NCI-H2227 (cell line): ENCODE results near the gene CDH4.

ENCODE experiments used
- DNase-seq: peaks from one replicate; lab custom pipeline; 2025; ENCODE audit not compliant: unreplicated experiment; lab: John Stamatoyannopoulos, UW

Gene CDH4

GRCh38 chr20:61546641-61547040 lies 294.6 kb downstream of the CDH4 start:
- DNase-seq: no peak

- DNase-seq: no peak
These were observed 296.0 kb downstream of the CDH4 start for GRCh38 chr20:61548069-61548468.

- DNase-seq: no peak
These were observed 297.8 kb downstream of the CDH4 start for GRCh38 chr20:61549865-61550264.

GRCh38 chr20:61551401-61551800 lies 299.3 kb downstream of the CDH4 start:
- DNase-seq: no peak

GRCh38 chr20:61554617-61555016 lies 302.6 kb downstream of the CDH4 start:
- no peak for DNase-seq

- DNase-seq: no peak
These were observed 303.5 kb downstream of the CDH4 start for GRCh38 chr20:61555566-61555965.

- no peak for DNase-seq
These were observed 304.1 kb downstream of the CDH4 start for GRCh38 chr20:61556111-61556510.

GRCh38 chr20:61556673-61557072 lies 304.6 kb downstream of the CDH4 start:
- no peak for DNase-seq

- peak; percentile 52 for DNase-seq
These were observed 305.6 kb downstream of the CDH4 start for GRCh38 chr20:61557621-61558020.

- peak; percentile 73 for DNase-seq
These were observed 306.7 kb downstream of the CDH4 start for GRCh38 chr20:61558726-61559125.

- no peak for DNase-seq
These were observed 307.8 kb downstream of the CDH4 start for GRCh38 chr20:61559706-61560315.

GRCh38 chr20:61560361-61560853 lies 308.3 kb downstream of the CDH4 start:
- no peak for DNase-seq

- no peak for DNase-seq
These were observed 309.2 kb downstream of the CDH4 start for GRCh38 chr20:61561111-61561830.

- no peak for DNase-seq
These were observed 310.4 kb downstream of the CDH4 start for GRCh38 chr20:61562491-61562890.

- no peak for DNase-seq
These were observed 310.9 kb downstream of the CDH4 start for GRCh38 chr20:61562897-61563504.

- DNase-seq: no peak
These were observed 312.6 kb downstream of the CDH4 start for GRCh38 chr20:61564628-61565027.

- DNase-seq: no peak
These were observed 313.7 kb downstream of the CDH4 start for GRCh38 chr20:61565791-61566190.

- DNase-seq: no peak
These were observed 314.6 kb downstream of the CDH4 start for GRCh38 chr20:61566691-61567090.

GRCh38 chr20:61567204-61567603 lies 315.1 kb downstream of the CDH4 start:
- DNase-seq: no peak

- no peak for DNase-seq
These were observed 317.8 kb downstream of the CDH4 start for GRCh38 chr20:61569825-61570224.

- peak; percentile 19 for DNase-seq
These were observed 318.7 kb downstream of the CDH4 start for GRCh38 chr20:61570646-61571195.

GRCh38 chr20:61571221-61571620 lies 319.2 kb downstream of the CDH4 start:
- DNase-seq: no peak
